HG03108 (cell line): Measurements from ENCODE around the gene C19orf73.
"Not testable (repeated sequence)": the region's sequence is repeated elsewhere in the genome, so short reads cannot be mapped to it uniquely, and the experiment has no call there.

Experiments used
- ATAC-seq: cut with Tn5 transposase; IDR thresholded peaks from one replicate; pipeline ENCODE4 v1.9.1; 2021; ENCODE audit warnings: moderate library complexity; ENCODE audit not compliant: unreplicated experiment

Gene C19orf73

DNA sequence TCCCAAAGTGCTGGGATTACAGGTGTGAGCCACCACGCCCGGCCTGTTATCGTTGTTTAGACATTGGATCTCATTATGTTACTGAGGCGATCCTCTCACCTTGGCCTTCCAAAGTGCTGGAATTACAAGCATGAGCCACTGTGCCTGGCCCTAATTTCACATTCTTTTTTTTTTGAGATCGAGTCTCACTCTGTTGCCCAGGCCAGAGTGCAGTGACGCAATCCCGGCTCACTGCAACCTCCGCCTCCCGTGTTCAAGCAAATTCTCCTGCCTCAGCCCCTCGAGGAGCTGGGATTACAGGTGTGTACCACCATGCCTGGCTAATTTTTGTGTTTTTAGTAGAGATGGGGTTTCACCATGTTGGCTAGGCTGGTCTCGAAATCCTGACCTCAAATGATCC lies 4.3 kb upstream of the C19orf73 start:
- ATAC-seq: not testable (repeated sequence)

DNA sequence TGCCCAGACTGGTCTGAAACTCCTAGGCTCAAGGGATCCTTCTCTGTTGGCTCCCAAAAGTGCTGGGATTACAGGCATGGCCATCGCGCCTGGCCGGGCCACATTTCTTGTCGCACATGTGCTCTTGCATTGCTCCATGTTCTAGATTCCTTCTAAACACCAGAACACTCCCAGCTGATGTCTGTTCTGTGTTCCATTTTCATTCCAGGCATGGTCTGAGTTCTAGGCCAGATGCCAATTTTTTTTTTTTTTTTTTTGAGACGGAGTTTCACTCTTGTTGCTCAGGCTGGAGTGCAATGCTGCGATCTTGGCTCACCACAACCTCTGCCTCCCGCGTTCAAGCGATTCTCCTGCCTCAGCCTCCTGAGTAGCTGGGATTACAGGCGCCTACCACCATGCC lies 2.9 kb upstream of the C19orf73 start:
- ATAC-seq: not testable (repeated sequence)

DNA sequence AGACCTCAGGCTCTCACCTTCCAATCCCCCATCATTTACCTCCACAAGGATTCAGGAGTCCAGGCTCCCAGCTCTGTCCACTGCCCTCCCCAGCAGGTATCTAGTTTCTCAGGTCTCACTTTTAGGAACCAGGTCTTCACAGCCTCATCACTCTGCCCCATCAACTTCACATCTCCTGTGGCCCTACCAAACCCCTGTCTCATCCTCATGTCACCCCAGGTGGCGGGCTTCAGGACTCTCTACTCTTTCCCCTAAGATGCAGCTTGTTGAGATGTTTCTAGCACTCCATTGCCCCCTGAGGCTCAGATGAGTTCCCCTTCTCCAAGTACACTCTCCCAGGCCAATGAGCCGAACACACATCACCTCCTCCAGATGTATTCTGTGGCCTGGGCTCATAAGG lies 1.9 kb upstream of the C19orf73 start:
- no peak for ATAC-seq

DNA sequence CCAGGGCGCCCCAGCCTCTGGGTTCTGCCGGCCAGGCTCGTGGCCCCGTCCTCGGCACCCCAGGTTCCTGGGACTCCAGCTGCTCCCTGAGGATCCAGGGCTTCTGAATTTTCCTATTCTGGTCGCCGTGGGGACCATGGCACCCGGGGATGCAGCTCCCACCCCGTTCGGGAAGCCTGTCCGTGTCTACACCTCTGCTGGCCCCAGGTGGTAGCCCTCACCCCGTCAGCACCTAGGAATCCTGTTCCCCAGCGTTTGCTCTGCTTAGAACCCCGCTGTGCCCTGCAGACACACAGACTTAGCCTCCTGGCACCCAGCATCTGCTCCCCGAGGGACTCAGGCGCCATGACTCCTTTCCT lies 1.4 kb upstream of the C19orf73 start:
- ATAC-seq: no peak

DNA sequence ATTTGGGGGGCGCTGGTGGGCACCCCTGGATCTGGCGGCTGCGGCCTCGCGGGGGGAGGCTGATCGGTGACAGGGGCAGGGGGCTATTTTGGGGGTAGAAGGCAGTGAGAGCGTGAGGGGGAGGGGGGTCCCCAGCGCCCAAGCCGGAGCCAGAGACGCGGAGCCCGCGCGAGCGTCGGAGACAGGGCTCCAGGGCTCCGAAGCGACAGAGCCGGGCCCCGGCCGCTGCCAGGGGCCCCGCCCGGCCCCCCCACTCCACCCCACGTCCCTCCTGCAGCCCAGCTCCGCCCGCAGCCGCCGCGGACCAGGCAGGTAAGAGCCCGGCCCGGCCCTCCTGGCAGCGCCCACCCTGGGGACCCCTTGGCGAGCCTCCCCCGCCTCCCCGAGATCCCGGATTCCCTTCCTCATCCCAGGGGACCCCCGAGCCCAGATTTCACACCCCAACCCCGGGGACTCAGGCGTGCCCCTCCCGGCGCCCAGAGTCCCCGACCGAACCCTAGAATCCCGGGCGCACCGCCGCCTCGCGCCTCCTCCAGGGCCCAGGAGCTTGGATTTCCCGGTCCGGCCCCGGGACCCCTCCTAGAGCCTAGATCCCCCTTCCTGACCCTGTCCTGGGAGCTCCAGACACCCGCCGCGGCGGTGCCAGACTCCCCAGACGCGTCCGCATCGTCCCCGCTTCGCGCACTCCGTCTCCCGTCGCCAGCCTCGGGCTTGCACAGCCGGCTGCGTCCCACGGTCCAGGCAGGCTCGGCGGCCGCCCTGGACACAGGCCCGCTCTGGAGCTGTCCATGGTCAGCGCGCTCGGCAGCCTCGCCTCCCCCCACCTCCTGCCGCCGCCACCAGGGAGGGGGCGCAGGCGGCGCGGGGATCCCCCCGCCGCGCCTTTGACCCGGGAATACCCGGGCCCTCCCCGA lies 725 bp upstream of the C19orf73 start, which contains the start of gene PPFIA3:
Gene PPFIA3, plus strand, starts transcription at position 134 of the 914 bp plus-strand sequence. CDS start 8,330 bp downstream, outside the sequence.
- ATAC-seq: no peak

DNA sequence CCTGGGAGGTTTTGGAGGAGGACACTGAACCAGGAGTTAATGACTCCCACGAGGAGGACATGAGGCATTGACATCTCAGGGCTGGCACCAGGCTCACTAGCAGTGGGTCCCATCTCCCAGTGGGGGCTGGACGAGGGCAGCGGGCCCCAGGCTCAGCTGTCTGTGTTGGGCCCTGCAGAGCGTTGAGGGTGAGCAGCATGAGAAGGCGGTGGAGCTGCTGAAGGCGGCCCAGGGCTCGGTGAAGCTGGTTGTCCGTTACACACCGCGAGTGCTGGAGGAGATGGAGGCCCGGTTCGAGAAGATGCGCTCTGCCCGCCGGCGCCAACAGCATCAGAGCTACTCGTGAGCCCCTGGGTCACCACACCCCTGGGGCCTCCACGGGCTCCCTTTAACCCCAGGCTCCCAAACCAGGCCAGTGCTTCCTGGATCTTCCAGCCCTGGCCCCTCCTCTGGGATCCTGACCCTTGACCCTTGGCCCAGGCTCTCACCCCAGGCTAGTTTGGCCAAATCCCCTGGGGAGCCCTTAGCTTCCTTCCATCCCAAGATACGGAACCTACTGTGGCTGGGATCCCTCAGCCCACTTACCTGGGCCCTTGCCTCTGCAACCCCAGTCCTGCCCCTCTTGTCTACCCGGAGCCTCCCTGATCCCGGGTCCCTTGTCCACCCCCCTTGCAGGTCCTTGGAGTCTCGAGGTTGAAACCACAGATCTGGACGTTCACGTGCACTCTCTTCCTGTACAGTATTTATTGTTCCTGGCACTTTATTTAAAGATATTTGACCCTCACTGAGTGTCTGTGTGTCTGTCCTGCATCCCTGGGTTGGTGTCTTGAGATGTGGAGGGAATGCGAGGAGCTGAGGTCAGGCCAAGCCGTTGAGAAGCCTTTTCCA lies 1.0 kb downstream of the C19orf73 start:
- ATAC-seq: no peak

DNA sequence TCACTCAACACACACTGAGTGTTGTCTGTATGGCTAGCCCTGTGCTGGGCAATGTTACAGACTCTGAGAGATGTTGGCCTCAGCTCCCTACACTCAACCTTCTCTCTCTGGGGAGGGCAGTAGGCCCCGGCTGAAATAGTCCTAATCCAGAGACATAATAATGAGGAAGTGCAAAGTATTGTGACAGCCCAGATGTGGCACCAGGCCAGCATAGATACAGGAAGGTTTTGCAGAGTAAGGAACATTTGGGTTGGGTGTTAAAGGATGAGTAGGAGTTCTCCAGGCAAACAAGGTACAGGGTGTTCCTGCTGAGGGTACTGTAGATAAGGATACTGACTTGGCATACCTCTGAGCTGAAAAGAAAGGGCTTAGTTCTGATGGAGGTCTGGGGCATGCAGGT lies 2.4 kb downstream of the C19orf73 start:
- no peak for ATAC-seq

DNA sequence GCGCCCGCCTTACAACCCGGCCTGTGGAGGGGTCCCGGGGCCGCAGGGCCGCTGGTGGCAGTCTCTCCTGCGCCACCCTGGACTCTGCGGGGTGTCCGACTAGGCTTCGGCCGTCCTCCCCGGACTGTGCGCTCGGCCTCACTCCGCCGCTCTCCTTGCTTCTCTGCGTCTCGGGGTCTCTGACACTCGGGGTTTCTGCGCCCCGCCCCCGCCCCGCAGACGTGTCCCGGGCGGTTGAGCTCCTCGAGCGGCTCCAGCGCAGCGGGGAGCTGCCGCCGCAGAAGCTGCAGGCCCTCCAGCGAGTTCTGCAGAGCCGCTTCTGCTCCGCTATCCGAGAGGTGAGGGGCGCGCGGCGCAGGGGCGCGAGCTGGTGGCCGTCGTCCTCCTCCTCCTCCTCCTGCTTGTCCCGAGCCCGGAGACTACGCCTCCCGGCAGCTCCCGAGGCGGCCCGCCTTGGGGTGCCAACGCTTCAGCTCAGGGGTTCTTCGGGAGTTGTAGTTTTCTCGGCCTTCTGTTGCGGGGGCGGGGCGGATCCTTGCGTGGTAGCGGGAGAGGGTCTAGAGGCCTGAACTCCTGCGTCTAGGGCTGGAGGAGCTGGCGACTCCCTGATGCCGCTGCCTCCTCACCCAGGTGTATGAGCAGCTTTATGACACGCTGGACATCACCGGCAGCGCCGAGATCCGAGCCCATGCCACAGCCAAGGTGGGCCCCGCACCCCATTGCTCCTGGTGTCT lies 4.1 kb downstream of the C19orf73 start:
- no peak for ATAC-seq

DNA sequence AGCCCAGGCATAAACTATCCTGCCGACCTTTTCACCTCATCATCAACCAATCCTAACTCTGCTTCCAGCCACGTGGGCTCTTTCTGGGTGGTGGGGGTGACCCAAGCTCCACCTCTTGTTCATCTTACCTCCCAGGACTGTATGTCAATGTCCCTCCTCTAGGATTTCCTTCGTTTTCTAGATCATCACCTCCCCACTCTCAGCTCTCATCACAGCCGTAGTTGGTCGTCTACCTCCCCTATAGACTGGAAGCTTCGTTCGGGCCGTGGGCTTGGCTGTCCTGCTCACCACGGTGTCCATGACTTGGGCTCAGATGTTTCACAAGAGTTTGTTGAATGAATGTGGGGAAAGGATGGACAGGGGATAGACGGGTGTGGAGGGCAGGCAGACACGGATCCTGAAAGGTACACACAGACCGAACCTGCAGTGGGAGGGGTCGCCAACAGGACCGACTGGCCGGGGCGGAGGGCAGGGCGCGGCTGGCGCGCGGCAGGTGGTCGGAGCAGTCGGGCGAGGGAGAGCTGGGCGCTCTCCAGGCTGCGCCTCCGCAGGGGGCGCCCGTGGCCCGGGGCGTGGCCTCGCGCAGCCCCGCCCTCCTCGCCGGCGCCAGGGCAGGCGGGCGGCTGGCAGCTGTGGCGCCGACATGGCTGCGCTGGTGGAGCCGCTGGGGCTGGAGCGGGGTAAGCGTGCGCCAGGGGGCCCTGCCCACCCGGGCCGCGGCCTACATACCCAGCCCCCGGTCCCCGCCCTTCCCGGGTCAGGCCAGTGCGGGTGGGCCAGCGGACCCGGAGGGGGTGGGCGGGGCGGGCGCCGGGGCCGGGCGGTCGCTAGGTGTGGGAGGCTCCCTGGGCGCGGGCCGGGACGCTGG lies 4.9 kb downstream of the C19orf73 start, which contains the start of gene LIN7B:
Gene LIN7B, plus strand, starts transcription at position 609 of the 868 bp plus-strand sequence. Its CDS starts 35 bp downstream, at position 644.
- peak; percentile 54 for ATAC-seq

DNA sequence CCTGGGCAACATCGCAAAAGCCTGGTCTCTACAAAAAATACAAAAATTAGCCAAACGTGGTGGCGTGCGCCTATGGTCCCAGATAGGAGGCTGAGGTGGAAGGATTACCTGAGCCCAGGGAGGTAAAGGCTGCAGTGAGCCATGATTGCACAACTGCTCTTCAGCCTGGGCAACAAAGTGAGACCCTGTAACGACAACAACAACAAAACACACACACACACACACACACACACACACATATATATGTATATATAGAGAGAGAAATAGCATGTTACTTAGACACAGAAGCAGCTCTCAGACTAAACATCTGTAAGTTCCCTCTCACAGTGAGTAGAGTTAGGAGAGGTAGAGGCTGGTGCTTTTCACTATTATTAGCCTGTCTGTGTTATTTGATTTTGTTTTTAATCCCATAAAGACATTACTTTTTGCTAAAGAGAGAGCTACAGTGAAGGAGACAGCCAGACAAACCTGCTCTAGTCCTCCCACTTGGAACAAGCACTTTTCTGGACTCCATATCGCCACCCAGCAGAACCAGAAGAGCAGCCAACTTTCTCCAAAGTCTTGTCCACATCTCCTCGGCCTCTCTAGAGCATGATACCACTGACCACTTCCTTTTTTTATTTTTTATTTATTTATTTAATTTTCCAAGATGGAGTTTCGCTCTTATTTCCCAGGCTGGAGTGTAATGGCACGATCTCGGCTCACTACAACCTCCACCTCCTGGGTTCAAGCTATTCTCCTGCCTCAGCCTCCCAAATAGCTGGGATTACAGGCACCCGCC lies 7.5 kb downstream of the C19orf73 start:
- ATAC-seq: no peak

DNA sequence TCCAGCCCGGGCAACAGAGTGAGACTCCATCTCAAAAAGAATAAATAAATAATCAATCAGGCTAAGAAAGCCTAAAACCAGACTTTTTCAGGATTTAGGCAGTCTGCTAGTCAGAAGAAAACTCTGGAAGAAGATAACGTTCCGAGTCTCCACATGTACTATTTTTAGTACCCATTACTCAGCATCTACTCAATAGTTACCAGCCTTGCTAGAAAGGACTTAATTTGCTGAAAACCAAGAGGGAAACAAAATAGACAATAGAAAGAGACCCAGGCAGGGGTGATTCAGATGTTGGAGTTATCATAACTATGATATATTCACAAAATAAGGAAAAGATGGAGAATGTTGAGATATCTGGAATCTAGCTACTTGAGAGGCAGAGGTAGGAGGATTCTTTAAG lies 8.4 kb downstream of the C19orf73 start:
- no peak for ATAC-seq

DNA sequence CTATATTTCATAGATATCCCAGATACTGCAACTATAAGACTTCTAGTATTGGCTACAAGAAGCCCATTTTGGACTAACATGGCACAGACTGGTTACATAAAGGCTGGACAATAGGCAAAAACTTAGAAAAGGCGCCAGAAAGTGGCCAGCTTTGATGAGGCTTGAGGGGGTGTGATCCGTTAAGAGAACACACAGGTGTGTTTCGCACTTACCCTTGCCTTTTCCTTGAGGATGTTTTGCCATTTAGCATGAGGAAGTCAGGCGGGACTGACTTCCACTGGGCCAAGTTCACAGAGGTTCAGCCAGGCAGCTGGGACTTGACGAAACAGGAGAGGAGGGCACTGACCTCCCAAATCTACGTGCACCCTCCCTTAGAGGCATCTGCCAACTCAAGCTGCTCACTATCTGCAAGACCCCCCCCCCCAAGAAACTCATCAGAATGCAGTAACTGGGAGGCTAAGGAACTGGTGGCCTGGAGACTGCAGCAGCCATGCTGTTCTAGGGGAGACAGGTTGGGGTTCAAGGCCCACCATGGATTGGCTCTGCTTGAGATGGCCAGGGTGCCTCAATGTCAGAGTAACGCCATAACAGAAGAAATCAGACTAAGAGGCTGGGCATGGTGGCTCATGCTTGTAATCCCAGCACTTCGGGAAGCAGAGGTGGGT lies 9.2 kb downstream of the C19orf73 start:
- no peak for ATAC-seq

DNA sequence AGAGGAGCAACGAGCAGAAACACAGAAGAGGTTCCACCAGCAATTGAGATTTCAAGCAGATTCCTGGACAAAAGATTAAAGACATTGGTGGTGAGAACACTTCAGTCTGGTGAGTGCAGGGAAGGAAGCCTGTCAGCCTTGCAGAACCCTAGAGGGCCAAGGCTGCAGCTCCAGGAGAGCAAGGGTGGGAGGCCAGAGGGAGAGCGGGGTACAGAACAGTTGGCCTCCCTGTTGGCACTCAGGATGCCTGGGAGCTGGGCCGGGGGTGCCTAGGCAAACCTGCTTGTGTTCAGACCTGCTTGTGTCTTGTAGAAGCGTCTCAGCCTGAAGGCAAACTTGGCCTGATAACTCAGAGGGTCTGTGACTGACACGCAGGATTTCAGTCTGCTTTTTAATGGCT lies 9.9 kb downstream of the C19orf73 start:
- no peak for ATAC-seq

DNA sequence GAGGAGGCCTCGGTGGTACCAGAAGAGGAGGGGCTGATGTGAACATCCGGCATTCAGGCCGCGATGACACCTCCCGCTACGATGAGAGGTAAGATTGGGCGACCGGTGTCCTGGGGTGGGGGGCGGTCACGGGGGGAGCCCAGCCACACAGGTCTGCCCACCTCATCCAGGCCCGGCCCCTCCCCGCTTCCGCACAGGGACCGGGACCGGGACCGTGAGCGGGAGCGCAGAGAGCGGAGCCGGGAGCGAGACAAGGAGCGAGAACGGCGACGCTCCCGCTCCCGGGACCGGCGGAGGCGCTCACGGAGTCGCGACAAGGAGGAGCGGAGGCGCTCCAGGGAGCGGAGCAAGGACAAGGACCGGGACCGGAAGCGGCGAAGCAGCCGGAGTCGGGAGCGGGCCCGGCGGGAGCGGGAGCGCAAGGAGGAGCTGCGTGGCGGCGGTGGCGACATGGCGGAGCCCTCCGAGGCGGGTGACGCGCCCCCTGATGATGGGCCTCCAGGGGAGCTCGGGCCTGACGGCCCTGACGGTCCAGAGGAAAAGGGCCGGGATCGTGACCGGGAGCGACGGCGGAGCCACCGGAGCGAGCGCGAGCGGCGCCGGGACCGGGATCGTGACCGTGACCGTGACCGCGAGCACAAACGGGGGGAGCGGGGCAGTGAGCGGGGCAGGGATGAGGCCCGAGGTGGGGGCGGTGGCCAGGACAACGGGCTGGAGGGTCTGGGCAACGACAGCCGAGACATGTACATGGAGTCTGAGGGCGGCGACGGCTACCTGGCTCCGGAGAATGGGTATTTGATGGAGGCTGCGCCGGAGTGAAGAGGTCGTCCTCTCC lies 11.1 kb downstream of the C19orf73 start:
- ATAC-seq: no peak

DNA sequence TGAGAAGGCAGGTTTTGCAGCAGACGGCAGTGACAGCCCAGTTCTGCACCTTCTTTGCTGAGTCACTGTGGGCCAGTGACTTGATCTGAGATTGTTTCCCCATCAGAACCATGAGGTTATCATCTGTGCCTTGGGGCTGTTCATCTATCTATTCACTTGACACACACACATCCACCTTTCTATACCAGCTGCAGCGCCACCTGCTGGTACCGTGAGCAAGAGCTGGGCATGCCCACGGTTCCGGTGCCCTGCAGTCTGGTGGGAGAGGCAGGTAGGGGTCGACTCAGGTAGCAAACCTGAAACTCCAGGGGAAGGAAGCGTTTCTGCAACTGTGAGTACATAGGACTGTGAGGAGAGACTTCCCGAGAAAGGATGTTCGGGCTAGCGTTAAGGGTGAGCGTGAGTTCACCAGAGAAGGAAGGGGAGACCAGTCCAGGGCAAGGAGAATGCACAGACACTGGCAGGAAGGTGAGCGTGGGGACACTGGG lies 12.3 kb downstream of the C19orf73 start:
- no peak for ATAC-seq

DNA sequence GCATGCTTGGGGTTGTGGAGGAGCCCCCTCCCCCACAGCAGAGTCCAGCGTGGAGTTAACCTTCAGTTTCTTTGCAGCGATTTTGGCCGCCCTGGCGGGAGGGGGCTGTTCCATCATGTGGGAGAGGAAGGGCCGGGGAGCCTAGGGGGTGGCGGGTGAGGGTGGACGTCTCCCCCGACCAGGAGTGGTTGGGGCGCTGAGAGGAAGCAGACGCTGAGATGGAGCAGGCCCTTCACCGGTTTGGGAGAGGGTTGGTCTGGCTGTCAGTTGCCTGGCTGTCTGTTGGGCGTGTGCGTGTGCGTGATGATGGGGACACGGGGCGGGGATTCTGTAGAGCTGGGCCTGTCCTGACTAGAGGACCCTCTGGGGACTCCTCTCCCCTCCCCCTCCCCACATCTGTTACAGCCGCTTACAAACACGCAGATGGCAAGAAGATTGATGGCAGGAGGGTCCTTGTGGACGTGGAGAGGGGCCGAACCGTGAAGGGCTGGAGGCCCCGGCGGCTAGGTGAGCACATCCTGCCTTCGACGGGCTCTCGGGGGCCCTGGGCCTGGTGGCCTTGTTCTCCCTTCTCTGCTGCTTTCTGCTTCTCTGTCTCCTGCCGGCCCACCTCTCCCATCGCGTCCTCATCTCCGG lies 14.6 kb downstream of the C19orf73 start:
- no peak for ATAC-seq
